Measurements from ENCODE around the gene GRAP2. TPM values are rescaled to one million over a fixed set of nuclear protein-coding genes. Genes with fewer than 3 reads are reported as not detected.

The GRAP2 gene
- total RNA-seq, 1 donor from 2014 or later: not detected

GRCh38 chr22:39935116-39935515, 34.2 kb downstream of the GRAP2 start:
- Histone ChIP-seq H3K79me2 (ENCODE audit: low read depth) (no peaks in the 10 kb centered on the region), H2AFZ (replicated peaks) (no peak overlapping the region), H3K9me3 (ENCODE audit: low read depth) (no peaks in the 10 kb centered on the region), H3K27me3 (peaks cover 8% of the 10 kb centered on the region), H3K4me3 (no peak overlapping the region), H3F3A (ENCODE audit: low read depth) (peaks cover 31% of the 10 kb centered on the region), H3K4me1 (peaks cover 41% of the 10 kb centered on the region), H4K20me1 (ENCODE audit: low read depth) (peaks cover 3% of the 10 kb centered on the region), H3K4me2 (peak overlapping the region; percentile 58), H3K9ac (no peak overlapping the region), H3K36me3 (no peaks in the 10 kb centered on the region), H3K27ac (no peak overlapping the region)
- Mint-ChIP-seq H3K36me3 (no peaks in the 10 kb centered on the region), H3K27ac (no peak overlapping the region), H3K9me3 (no peaks in the 10 kb centered on the region), H3K4me3 (no peak overlapping the region), H3K27me3 (ENCODE audit: insufficient read depth, low read depth) (peaks cover 7% of the 10 kb centered on the region), H3K4me1 (peaks cover 28% of the 10 kb centered on the region)
- DNase-seq (ENCODE audit: low spot score): peak; percentile 40
- TF ChIP-seq, protein P1, sequence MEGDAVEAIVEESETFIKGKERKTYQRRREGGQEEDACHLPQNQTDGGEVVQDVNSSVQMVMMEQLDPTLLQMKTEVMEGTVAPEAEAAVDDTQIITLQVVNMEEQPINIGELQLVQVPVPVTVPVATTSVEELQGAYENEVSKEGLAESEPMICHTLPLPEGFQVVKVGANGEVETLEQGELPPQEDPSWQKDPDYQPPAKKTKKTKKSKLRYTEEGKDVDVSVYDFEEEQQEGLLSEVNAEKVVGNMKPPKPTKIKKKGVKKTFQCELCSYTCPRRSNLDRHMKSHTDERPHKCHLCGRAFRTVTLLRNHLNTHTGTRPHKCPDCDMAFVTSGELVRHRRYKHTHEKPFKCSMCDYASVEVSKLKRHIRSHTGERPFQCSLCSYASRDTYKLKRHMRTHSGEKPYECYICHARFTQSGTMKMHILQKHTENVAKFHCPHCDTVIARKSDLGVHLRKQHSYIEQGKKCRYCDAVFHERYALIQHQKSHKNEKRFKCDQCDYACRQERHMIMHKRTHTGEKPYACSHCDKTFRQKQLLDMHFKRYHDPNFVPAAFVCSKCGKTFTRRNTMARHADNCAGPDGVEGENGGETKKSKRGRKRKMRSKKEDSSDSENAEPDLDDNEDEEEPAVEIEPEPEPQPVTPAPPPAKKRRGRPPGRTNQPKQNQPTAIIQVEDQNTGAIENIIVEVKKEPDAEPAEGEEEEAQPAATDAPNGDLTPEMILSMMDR (IDR thresholded peaks at IDR 0.05): no peak
- no peak for TF ChIP-seq EZH2phosphoT487 (IDR thresholded peaks at IDR 0.05)
- TF ChIP-seq EZH2 (IDR thresholded peaks at IDR 0.05): no peak

GRCh38 chr22:39935612-39936011, 34.7 kb downstream of the GRAP2 start:
- Histone ChIP-seq H3K79me2 (ENCODE audit: low read depth) (no peaks in the 10 kb centered on the region), H3F3A (ENCODE audit: low read depth) (peaks cover 31% of the 10 kb centered on the region), H3K4me1 (peaks cover 45% of the 10 kb centered on the region), H4K20me1 (ENCODE audit: low read depth) (peaks cover 3% of the 10 kb centered on the region), H3K4me3 (no peak overlapping the region), H3K9ac (no peak overlapping the region), H3K27me3 (peaks cover 8% of the 10 kb centered on the region), H2AFZ (replicated peaks) (no peak overlapping the region), H3K9me3 (ENCODE audit: low read depth) (no peaks in the 10 kb centered on the region), H3K36me3 (no peaks in the 10 kb centered on the region), H3K4me2 (peak overlapping the region; percentile 58), H3K27ac (no peak overlapping the region)
- no peak overlapping the region for H3K4me3 Mint-ChIP-seq
- TF ChIP-seq EZH2phosphoT487 (IDR thresholded peaks at IDR 0.05) (no peak), EZH2 (IDR thresholded peaks at IDR 0.05) (no peak)
- TF ChIP-seq, protein P1 (IDR thresholded peaks at IDR 0.05): no peak
- peaks cover 7% of the 10 kb centered on the region for H3K27me3 Mint-ChIP-seq (ENCODE audit: insufficient read depth, low read depth)
- H3K36me3 Mint-ChIP-seq: no peaks in the 10 kb centered on the region
- DNase-seq (ENCODE audit: low spot score): peak; percentile 55
- H3K9me3 Mint-ChIP-seq: no peaks in the 10 kb centered on the region
- H3K27ac Mint-ChIP-seq: no peak overlapping the region
- peaks cover 31% of the 10 kb centered on the region for H3K4me1 Mint-ChIP-seq

DNA sequence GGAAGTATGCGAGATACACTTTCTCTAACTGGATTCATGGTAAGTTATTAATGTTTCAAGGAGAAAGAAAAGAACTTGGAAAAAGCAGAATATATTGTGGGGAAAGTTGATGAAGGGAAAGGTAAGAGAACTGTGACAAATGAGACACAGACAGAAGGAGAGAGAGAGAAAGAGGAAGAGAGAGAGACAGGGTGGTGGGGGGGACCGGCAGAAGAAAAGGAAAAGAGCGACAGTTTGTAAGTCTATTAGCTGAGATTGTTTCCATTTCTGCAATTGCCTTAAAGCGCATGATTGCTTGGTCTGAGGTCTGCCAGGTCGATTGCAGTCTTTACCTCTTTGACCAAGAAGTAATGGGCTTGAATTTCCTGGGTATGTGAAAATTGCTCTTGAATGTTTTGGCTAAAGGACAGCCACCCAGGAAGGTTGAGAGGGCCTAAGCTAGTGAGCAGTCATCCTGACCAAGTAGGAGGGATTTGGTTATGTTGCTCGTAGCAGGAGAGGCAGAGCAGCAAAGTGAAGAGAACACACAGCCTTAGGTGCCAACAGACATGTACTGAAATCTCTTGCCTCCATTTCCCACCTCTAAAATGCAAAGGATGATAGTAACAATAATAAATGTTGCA, 35.8 kb downstream of the GRAP2 start:
- H3K36me3 ChIP-seq: no peaks in the 10 kb centered on the region
- Mint-ChIP-seq H3K27ac (no peak overlapping the region), H3K9me3 (no peaks in the 10 kb centered on the region), H3K36me3 (no peaks in the 10 kb centered on the region), H3K27me3 (ENCODE audit: insufficient read depth, low read depth) (peaks cover 7% of the 10 kb centered on the region), H3K4me1 (peaks cover 37% of the 10 kb centered on the region), H3K4me3 (no peak overlapping the region)
- H3K9ac ChIP-seq: no peak overlapping the region
- no peak for DNase-seq (ENCODE audit: low spot score)
- H3K4me2 ChIP-seq: no peak overlapping the region
- peaks cover 31% of the 10 kb centered on the region for H3F3A ChIP-seq (ENCODE audit: low read depth)
- H3K27me3 ChIP-seq: peaks cover 8% of the 10 kb centered on the region
- peaks cover 3% of the 10 kb centered on the region for H4K20me1 ChIP-seq (ENCODE audit: low read depth)
- no peak overlapping the region for H3K4me3 ChIP-seq
- no peaks in the 10 kb centered on the region for H3K9me3 ChIP-seq (ENCODE audit: low read depth)
- no peak overlapping the region for H3K27ac ChIP-seq
- TF ChIP-seq EZH2 (IDR thresholded peaks at IDR 0.05) (no peak), EZH2phosphoT487 (IDR thresholded peaks at IDR 0.05) (no peak)
- TF ChIP-seq, protein P1 (IDR thresholded peaks at IDR 0.05): no peak
- no peaks in the 10 kb centered on the region for H3K79me2 ChIP-seq (ENCODE audit: low read depth)
- no peak overlapping the region for H2AFZ ChIP-seq (replicated peaks)
- peaks cover 52% of the 10 kb centered on the region for H3K4me1 ChIP-seq

All from neural progenitor cell (in vitro differentiated cells).